GM15510 (cell line): ENCODE measurements around the gene CASP7.

Experiments used
- POLR2A ChIP-seq: IDR thresholded peaks from 3 replicates; pipeline ENCODE4 v1.6.1; 2011; ENCODE audit warnings: borderline replicate concordance; ENCODE audit not compliant: insufficient read length; ENCODE audit errors: extremely low read depth

The CASP7 gene

DNA sequence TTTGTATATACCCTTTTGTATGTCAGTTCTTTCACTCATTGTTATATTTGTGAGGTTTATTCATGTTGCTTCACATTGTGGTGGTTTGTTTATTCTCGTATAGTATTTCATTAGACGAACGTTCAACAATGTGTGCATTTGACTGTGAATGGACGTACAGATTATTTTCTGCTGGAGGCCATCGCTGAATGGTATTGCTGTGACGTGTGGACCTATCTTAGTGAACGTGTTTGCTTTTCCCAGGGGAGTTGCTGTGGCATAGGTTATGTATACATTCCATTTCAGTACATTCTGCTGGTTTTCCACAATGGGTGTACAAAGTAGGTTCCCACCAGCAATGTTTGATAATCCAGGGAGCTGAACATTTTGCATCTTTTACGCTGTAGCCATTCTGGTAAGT is 40.7 kb downstream of the CASP7 start:
- TF ChIP-seq POLR2A, result no peak

- no peak for TF ChIP-seq POLR2A
These were observed 52.6 kb downstream of the CASP7 start for GRCh38 chr10:113732160-113732881.

DNA sequence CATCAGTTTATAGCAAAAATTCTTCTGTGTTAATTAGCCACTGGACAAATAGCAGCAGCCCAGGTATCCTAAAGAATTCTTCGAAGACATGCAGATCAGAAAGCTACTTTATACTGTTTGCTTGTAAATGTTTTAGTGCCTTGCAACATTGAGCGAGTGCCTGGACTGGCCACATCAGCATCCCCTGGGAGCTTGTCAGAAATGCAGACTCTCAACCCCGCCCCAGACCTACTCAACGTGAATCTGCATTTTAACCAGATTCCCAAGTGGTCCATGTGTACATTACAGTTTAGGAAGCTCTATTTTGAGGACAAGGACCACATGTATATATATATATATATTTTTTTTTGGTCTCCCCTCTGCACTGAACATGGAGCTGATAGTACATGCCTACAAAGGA is 53.3 kb downstream of the CASP7 start:
- no peak for TF ChIP-seq POLR2A

DNA sequence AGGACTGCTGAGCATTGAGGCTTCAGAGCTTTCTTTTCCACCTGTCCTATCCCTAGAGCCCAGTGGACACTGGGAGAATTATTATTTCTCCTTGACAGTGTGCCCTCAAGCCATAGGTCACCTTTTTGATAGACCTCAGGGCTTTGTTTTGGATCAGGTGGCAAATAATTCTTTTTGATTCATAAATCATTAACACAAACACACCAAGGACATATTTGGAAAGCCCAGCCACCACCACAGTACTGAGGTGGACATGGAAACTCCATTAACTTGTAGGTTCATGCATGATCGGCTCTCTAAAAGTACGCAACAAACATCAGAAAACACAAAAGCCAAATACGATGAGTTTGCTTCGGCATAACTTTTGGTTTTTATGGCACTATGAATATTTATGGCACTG is 53.9 kb downstream of the CASP7 start:
- TF ChIP-seq POLR2A, result no peak

DNA sequence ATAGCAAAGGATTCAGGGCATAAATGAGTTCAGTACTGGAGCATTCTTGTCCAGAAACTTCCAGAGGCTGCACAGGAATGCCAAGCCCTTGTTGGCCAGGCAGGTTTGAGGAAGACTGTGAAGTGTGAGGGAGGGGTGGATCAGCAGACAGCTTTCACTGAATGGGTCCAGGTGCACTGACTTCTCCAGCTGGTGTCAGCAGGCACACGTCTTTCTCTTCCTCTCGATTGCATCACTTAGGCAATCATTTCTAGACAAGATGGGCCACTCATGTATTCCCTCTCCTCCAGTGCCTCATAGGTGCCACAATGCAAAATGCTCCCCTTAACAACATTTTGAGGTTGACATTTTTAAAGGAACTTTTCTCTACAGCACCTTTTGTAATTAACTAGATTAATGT is 56.2 kb downstream of the CASP7 start:
- TF ChIP-seq POLR2A, result no peak

GRCh38 chr10:113736576-113736975 is 56.9 kb downstream of the CASP7 start:
- TF ChIP-seq POLR2A, result no peak

DNA sequence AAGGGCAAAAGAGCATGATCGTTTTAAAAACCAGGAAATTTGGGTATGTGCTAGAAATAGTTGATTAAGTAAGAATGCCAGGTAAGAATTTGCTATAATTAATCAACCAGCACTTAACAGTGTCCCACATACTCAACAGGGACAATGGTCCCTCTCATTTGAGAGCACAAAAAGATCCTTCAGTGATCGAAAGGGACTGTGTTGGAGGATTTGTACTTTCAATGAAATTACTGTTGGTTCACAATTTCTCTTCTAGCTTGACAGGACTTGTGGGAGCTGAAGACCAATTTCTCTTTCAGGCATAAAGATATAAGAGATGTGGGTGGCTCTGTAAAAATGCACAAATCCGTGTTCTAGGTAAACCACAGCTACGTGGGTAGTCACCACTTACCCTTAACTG is 59.3 kb downstream of the CASP7 start:
- TF ChIP-seq POLR2A, result no peak

DNA sequence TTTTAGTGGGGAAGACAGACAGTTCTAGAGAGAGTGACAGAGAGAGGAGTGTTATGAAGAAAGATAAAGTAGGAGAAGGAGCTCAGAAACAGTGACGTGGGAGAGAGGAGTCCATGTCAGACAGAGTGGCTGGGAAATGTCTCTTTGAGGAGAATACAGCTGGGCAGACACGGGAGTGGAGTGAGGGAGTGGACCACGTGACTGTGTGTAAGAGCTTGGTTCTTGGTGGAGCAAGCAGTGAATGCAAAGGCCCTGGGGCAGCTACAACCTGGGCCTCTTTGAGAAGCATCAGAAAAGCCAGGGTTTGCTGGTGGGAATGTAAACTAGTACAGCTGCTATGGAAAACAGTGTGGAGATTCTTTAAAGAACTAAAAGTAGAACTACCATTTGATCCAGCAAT is 59.9 kb downstream of the CASP7 start:
- TF ChIP-seq POLR2A, result no peak

DNA sequence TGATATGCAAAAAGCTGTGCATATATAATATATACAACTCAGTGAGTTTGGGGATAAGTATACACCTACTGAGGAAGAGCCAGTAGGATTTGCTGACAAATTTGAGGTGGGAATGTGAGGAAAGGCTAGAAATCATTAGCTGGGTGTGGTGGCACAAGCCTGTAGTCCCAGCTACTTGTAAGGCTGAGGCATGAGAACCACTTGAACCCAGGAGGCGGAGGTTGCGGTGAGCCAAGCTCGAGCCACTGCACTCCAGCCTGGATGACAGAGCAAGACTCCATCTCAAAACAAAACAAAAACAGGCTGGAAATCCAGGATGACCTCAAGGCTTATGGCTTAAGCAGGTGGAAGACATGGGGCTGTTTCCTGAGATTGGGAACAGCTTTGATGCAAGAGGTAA is 61.1 kb downstream of the CASP7 start:
- no peak for TF ChIP-seq POLR2A

DNA sequence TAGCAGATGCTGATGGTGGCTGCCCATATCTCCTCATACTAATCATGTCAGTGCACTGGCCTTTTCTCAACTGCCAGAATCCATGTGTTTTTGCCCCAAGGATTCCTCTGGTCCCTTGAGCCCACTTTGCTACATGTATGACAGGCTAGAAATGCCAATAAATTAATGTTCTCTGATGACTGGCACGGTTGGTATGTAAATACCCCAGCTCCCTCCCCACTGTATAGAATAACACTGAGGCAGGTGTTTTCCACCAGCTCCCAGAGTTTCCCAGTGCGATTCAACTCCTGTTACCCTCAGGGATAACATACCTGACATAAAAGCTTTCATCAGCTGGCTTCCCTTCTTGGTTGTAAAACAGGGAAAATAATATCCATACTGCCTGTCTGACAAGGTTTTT is 62.8 kb downstream of the CASP7 start:
- no peak for TF ChIP-seq POLR2A

DNA sequence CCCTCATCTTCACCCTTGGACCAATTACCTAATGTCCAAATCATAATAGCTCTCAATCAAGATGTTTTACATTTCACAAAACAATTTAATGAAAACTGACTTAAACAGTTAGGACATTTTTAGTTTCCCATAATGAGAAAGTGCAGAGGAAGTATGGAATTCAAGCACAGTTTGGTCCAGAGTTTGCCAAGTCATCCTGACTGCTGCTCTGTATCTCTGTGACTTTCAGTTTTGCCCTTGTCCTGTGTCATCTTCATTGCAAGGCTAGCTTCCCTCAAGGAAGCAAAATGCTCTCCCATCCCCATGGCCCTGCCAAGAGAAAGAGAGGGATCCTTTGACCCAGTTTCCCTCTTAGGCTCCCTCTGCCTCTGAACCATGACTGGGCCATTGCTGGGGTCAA is 63.9 kb downstream of the CASP7 start:
- TF ChIP-seq POLR2A, result no peak

GRCh38 chr10:113745374-113745773 is 65.7 kb downstream of the CASP7 start:
- no peak for TF ChIP-seq POLR2A

DNA sequence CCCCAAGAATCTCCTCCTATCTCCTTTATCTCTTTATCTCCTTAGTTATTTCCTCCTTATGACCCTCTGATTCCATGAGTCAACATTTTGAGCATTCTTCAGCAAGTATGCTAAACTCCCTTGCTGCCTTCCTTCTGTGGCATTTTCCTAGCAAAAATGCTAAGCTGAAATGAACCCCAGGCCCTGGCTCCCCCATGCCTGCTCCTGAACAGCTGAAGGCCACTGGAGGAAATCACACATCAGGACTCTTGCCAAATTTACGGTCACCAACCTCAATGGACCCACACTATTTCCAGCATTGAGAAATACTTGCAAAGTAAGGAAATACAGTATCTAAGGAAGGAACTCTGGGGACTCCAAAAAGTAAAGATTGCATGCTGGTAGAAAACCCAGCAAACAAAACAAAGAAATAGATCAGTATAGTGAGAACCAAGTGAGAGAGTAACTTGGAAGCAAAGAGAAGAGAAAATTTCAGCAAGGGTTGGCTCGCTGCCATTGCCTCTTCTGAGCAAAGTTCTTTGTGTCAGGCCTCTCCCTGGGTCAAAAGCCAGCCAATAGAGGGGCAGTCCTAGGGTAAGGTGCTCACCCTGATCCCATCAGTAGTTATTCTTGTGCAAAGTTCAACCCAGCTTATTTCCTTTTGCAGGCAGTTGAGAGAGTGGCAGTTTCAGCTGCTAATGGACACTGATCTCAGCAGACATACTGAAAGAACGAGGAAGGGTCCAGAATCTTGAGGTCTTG is 66.7 kb downstream of the CASP7 start:
- TF ChIP-seq POLR2A, result no peak

DNA sequence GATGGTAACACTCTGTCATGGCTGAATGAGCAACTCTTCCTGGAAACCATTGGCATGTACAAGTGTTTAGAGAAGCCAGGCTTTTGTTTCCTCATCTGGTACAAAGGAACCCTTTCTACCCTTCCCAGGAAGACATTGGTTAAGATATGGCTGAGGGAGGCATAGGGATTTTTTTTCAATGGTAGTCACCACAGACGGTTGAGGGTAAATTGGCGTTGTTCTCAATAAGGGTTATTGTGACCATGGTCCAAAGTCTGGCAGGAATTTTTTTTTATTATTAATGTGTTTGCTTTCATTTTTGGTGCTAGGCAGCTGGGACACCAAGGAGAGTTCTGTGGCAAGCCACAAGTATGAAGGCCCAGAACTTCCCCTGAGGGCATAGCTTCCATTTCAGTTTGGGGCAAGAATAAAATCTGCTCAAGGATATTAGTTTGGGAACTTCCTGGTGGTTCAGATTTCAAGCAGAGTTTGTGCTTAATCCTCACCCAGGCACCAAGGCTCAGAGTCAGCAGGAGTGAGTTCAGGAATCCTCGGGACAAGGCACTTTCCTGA is 71.5 kb downstream of the CASP7 start, which contains the start of gene PLEKHS1:
TSS of gene PLEKHS1 (plus strand) at position 502 of the 552 bp plus-strand sequence. CDS start 3,596 bp downstream, outside the sequence.
- TF ChIP-seq POLR2A, result no peak

DNA sequence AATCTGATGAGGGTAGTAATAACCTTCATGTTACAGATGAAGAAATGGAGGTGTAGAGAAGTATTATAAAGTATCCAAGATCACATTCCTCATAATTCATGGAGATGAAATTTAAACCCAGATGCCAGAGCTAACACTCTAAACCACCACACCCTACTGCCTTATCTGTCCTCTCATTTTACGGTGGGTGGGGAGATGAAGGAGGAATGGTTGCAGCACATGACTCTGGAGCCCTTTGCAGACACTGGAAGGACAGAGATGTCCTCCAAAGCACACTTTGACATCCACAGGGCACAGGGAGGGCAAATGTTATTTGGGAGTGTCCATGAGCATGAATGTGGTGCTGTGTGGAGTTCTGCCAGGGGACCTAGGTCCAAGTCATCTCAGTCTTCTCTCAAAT is 72.8 kb downstream of the CASP7 start:
- TF ChIP-seq POLR2A, result no peak
